ENCODE measurements around the gene SYNJ1.

SYNJ1 gene

DNA sequence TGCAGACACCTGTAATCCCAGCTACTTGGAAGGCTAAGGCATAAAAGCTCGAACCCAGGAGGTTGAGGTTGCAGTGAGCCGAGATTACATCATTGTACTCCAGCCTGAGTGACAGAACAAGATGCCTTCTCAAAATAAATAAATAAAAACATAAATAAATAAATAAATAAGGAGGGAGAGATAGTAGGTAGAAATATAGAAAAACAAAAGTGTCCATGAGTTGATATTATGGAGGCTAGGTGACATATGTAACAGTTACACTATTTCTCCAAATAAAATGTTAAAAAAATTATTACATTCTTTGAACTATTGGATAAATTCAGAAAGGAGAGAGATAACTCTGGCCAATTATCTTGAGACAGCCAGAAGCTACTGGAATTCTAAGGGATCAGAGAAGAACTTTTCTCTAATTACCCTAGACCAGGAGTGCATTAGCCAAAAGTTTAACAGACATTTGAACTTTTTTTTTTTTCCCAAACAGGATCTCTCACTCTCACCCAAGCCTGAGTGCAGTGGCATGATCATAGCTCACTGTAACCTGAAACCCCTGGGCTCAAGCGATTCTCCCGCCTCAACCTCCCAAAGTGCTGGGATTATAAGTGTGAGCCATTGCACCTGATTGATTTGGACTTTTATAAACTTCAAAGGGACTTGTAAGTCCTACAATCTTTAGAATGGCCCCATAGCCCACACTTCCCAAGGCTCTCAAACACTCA, 17.6 kb downstream of the SYNJ1 start:
- no peak overlapping the region for H4K8ac ChIP-seq (ENCODE audit: low read depth, low read length)
- no peak for DNase-seq
- H3K79me1 ChIP-seq (ENCODE audit: low read length), result no peaks in the 10 kb centered on the region
- no peak overlapping the region for H3K4me2 ChIP-seq (ENCODE audit: low read length)
- no peak overlapping the region for H2BK5ac ChIP-seq (ENCODE audit: low read length)
- no peak overlapping the region for H3K18ac ChIP-seq (ENCODE audit: low read length)
- WGBS (ENCODE audit: extremely low coverage, insufficient coverage, low lambda C conversion rate), result no CpG with 5 or more reads among the region's 4 CpGs
- no peak overlapping the region for H3K23ac ChIP-seq (ENCODE audit: low read length)
- H3K56ac ChIP-seq (ENCODE audit: low read length), result no peak overlapping the region
- no peaks in the 10 kb centered on the region for H3K4me1 ChIP-seq (ENCODE audit: control insufficient read depth, low read depth, low read length)
- no peaks in the 10 kb centered on the region for H3K79me2 ChIP-seq (ENCODE audit: control insufficient read depth, insufficient read depth, low read length)
- no peak overlapping the region for H3K4ac ChIP-seq (ENCODE audit: low read depth, low read length)
- H3K27me3 ChIP-seq (ENCODE audit: insufficient read depth, low read length, poor library complexity), result no peaks in the 10 kb centered on the region
- H3K27ac ChIP-seq (ENCODE audit: low read depth, low read length), result no peak overlapping the region
- no peak overlapping the region for H3K4me3 ChIP-seq (ENCODE audit: low read length)
- H2BK120ac ChIP-seq (ENCODE audit: low read depth, low read length), result no peak overlapping the region
- H3K36me3 ChIP-seq (ENCODE audit: control insufficient read depth, insufficient read depth, low read length), result no peaks in the 10 kb centered on the region
- H2BK15ac ChIP-seq (replicated peaks; ENCODE audit: low read depth), result no peak overlapping the region
- H4K5ac ChIP-seq (ENCODE audit: low read length), result no peak overlapping the region
- H3K9ac ChIP-seq (ENCODE audit: low read length), result no peak overlapping the region
- H2AK5ac ChIP-seq (ENCODE audit: low read length), result no peak overlapping the region

DNA sequence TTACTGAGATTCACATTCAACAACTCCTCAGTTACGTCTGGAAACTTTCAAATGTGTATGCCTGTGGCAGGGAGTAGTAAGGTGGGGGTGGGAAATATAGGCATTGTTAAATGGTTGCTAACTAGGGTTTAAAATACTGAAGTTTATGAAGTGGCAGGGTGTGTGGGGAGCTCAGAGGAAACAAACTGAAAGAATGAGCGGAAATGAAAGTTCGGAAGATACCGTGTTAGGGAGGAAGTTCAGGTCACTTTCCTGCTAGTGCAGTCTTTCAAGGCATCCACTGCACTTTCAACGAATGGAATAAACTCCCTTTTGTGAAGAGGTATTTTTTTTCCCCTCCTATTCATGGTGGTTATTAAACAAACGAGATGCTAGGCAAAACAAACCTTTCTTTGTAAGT, 19.7 kb downstream of the SYNJ1 start:
- Histone ChIP-seq H3K18ac (ENCODE audit: low read length) (no peak overlapping the region), H3K27me3 (ENCODE audit: insufficient read depth, low read length, poor library complexity) (no peaks in the 10 kb centered on the region), H3K27ac (ENCODE audit: low read depth, low read length) (no peak overlapping the region), H3K56ac (ENCODE audit: low read length) (no peak overlapping the region), H3K79me2 (ENCODE audit: control insufficient read depth, insufficient read depth, low read length) (no peaks in the 10 kb centered on the region), H3K4ac (ENCODE audit: low read depth, low read length) (no peak overlapping the region), H2BK15ac (replicated peaks; ENCODE audit: low read depth) (no peak overlapping the region), H4K8ac (ENCODE audit: low read depth, low read length) (no peak overlapping the region), H3K79me1 (ENCODE audit: low read length) (peaks cover 2% of the 10 kb centered on the region), H2BK5ac (ENCODE audit: low read length) (no peak overlapping the region), H3K9ac (ENCODE audit: low read length) (no peak overlapping the region), H3K4me1 (ENCODE audit: control insufficient read depth, low read depth, low read length) (peaks cover under 1% of the 10 kb centered on the region), H3K36me3 (ENCODE audit: control insufficient read depth, insufficient read depth, low read length) (no peaks in the 10 kb centered on the region), H3K23ac (ENCODE audit: low read length) (no peak overlapping the region), H4K5ac (ENCODE audit: low read length) (no peak overlapping the region), H2BK120ac (ENCODE audit: low read depth, low read length) (no peak overlapping the region), H3K4me2 (ENCODE audit: low read length) (no peak overlapping the region), H3K4me3 (ENCODE audit: low read length) (no peak overlapping the region), H2AK5ac (ENCODE audit: low read length) (no peak overlapping the region)
- no CpG with 5 or more reads among the region's 6 CpGs for WGBS (ENCODE audit: extremely low coverage, insufficient coverage, low lambda C conversion rate)
- no peak for DNase-seq

- Histone ChIP-seq H3K9ac (ENCODE audit: low read length) (no peak overlapping the region), H3K56ac (ENCODE audit: low read length) (peak overlapping the region; percentile 6), H3K4me1 (ENCODE audit: control insufficient read depth, low read depth, low read length) (peaks cover 4% of the 10 kb centered on the region), H3K18ac (ENCODE audit: low read length) (no peak overlapping the region), H4K8ac (ENCODE audit: low read depth, low read length) (no peak overlapping the region), H4K5ac (ENCODE audit: low read length) (no peak overlapping the region), H3K23ac (ENCODE audit: low read length) (no peak overlapping the region), H3K27ac (ENCODE audit: low read depth, low read length) (no peak overlapping the region), H2BK5ac (ENCODE audit: low read length) (no peak overlapping the region), H3K4me2 (ENCODE audit: low read length) (no peak overlapping the region), H3K79me2 (ENCODE audit: control insufficient read depth, insufficient read depth, low read length) (no peaks in the 10 kb centered on the region), H3K4me3 (ENCODE audit: low read length) (no peak overlapping the region), H3K36me3 (ENCODE audit: control insufficient read depth, insufficient read depth, low read length) (no peaks in the 10 kb centered on the region), H2AK5ac (ENCODE audit: low read length) (no peak overlapping the region), H2BK15ac (replicated peaks; ENCODE audit: low read depth) (no peak overlapping the region), H3K79me1 (ENCODE audit: low read length) (peaks cover 2% of the 10 kb centered on the region), H3K4ac (ENCODE audit: low read depth, low read length) (no peak overlapping the region), H2BK120ac (ENCODE audit: low read depth, low read length) (no peak overlapping the region), H3K27me3 (ENCODE audit: insufficient read depth, low read length, poor library complexity) (no peaks in the 10 kb centered on the region)
- no peak for DNase-seq
- no CpG with 5 or more reads among the region's 4 CpGs for WGBS (ENCODE audit: extremely low coverage, insufficient coverage, low lambda C conversion rate)
Observed at GRCh38 chr21:32705901-32706300, 21.9 kb downstream of the SYNJ1 start.

- no peaks in the 10 kb centered on the region for H3K79me2 ChIP-seq (ENCODE audit: control insufficient read depth, insufficient read depth, low read length)
- no peak overlapping the region for H2BK5ac ChIP-seq (ENCODE audit: low read length)
- no peak overlapping the region for H3K27ac ChIP-seq (ENCODE audit: low read depth, low read length)
- H3K27me3 ChIP-seq (ENCODE audit: insufficient read depth, low read length, poor library complexity), result no peaks in the 10 kb centered on the region
- DNase-seq, result peak; percentile 77
- no peak overlapping the region for H3K9ac ChIP-seq (ENCODE audit: low read length)
- no CpG with 5 or more reads among the region's 1 CpG for WGBS (ENCODE audit: extremely low coverage, insufficient coverage, low lambda C conversion rate)
- peaks cover 2% of the 10 kb centered on the region for H3K79me1 ChIP-seq (ENCODE audit: low read length)
- H3K56ac ChIP-seq (ENCODE audit: low read length), result no peak overlapping the region
- H3K4me2 ChIP-seq (ENCODE audit: low read length), result no peak overlapping the region
- no peak overlapping the region for H2BK120ac ChIP-seq (ENCODE audit: low read depth, low read length)
- no peak overlapping the region for H3K23ac ChIP-seq (ENCODE audit: low read length)
- H3K4me1 ChIP-seq (ENCODE audit: control insufficient read depth, low read depth, low read length), result peaks cover 4% of the 10 kb centered on the region
- no peak overlapping the region for H4K8ac ChIP-seq (ENCODE audit: low read depth, low read length)
- no peak overlapping the region for H2BK15ac ChIP-seq (replicated peaks; ENCODE audit: low read depth)
- H2AK5ac ChIP-seq (ENCODE audit: low read length), result no peak overlapping the region
- H3K4me3 ChIP-seq (ENCODE audit: low read length), result no peak overlapping the region
- H4K5ac ChIP-seq (ENCODE audit: low read length), result no peak overlapping the region
- H3K4ac ChIP-seq (ENCODE audit: low read depth, low read length), result no peak overlapping the region
- H3K36me3 ChIP-seq (ENCODE audit: control insufficient read depth, insufficient read depth, low read length), result no peaks in the 10 kb centered on the region
- H3K18ac ChIP-seq (ENCODE audit: low read length), result no peak overlapping the region
Observed at GRCh38 chr21:32705139-32705538, 22.7 kb downstream of the SYNJ1 start.

- Histone ChIP-seq H3K36me3 (ENCODE audit: control insufficient read depth, insufficient read depth, low read length) (no peaks in the 10 kb centered on the region), H3K23ac (ENCODE audit: low read length) (no peak overlapping the region), H2BK120ac (ENCODE audit: low read depth, low read length) (no peak overlapping the region), H3K4ac (ENCODE audit: low read depth, low read length) (no peak overlapping the region), H3K4me1 (ENCODE audit: control insufficient read depth, low read depth, low read length) (peaks cover 4% of the 10 kb centered on the region), H3K27ac (ENCODE audit: low read depth, low read length) (no peak overlapping the region), H2AK5ac (ENCODE audit: low read length) (no peak overlapping the region), H3K4me3 (ENCODE audit: low read length) (no peak overlapping the region), H3K27me3 (ENCODE audit: insufficient read depth, low read length, poor library complexity) (no peaks in the 10 kb centered on the region), H4K5ac (ENCODE audit: low read length) (no peak overlapping the region), H2BK5ac (ENCODE audit: low read length) (no peak overlapping the region), H3K56ac (ENCODE audit: low read length) (no peak overlapping the region), H3K4me2 (ENCODE audit: low read length) (no peak overlapping the region), H3K79me1 (ENCODE audit: low read length) (peaks cover 2% of the 10 kb centered on the region), H3K18ac (ENCODE audit: low read length) (no peak overlapping the region), H3K9ac (ENCODE audit: low read length) (no peak overlapping the region), H2BK15ac (replicated peaks; ENCODE audit: low read depth) (no peak overlapping the region), H4K8ac (ENCODE audit: low read depth, low read length) (no peak overlapping the region), H3K79me2 (ENCODE audit: control insufficient read depth, insufficient read depth, low read length) (no peaks in the 10 kb centered on the region)
- WGBS (ENCODE audit: extremely low coverage, insufficient coverage, low lambda C conversion rate), result no CpG with 5 or more reads among the region's 4 CpGs
- peak; percentile 60 for DNase-seq
Observed at GRCh38 chr21:32702702-32703101, 25.1 kb downstream of the SYNJ1 start.

Data from mesendoderm (in vitro differentiated cells).